A549 (cell line): ENCODE data around the gene STK4. TPM values are rescaled to one million over a fixed set of nuclear protein-coding genes. Genes with fewer than 3 reads are reported as not detected.
A peak's percentile ranks its signal among the peaks of the same experiment; 100 is the strongest.

Experiments used
- ATAC-seq, 2 experiments: fragments of 200-7000 bp in 1 of 2; fragments of >200 bp in 1 of 2; cut with Nextera tagmentation in 1 of 2; cut with Tn5 transposase in 1 of 2; 3 replicates each; pipeline versions ENCODE4 v1.8.0 to v1.9.1; 2018 to 2020; ENCODE audit warnings: mild to moderate bottlenecking in 1 of 2, moderate library complexity in 1 of 2
- CTCF ChIA-PET: fragments of 300-600 bp; sonication (Branson Sonifier 250); formaldehyde crosslinking; extraction: SDS; loops from one replicate; lab custom pipeline; 2021; ENCODE audit warnings: antibody characterized with exemption, inconsistent platforms; lab: Yijun Ruan, JAX
- POLR2A ChIA-PET: fragments of 350-600 bp; formaldehyde crosslinking; extraction: SDS; loops from one replicate; lab custom pipeline; 2021; ENCODE audit warnings: antibody characterized with exemption, inconsistent platforms; lab: Yijun Ruan, JAX
- DNase-seq, 2 experiments: peaks; one replicate each; pipeline versions ENCODE4 v3.0.0 to v3.0.0-alpha.2; 2011 to 2016; ENCODE audit warnings: low read depth in 1 of 2, low spot score in 1 of 2
- FAIRE-seq: peaks from 2 replicates; lab custom pipeline; 2011; peaks lifted over from hg19 to GRCh38; lab: Jason Lieb, UNC
- H3K27ac ChIP-seq, 2 experiments: fragments of >200 bp; sonication (Bioruptor Twin); formaldehyde crosslinking; 3 replicates each; pipeline ENCODE4 v1.5.1; 2016 to 2017
- H3K4me1 ChIP-seq: fragments of >200 bp; sonication (Bioruptor Twin); formaldehyde crosslinking; 3 replicates; pipeline ENCODE4 v1.6.1; 2016
- H3K4me2 ChIP-seq: fragments of >200 bp; sonication (Bioruptor Twin); formaldehyde crosslinking; 3 replicates; pipeline ENCODE4 v1.6.1; 2016
- H3K4me3 ChIP-seq: fragments of >200 bp; sonication (Bioruptor Twin); formaldehyde crosslinking; 3 replicates; pipeline ENCODE4 v1.5.1; 2016
- H3K9me3 ChIP-seq: fragments of >200 bp; sonication (Bioruptor Twin); formaldehyde crosslinking; 3 replicates; pipeline ENCODE4 v1.6.1; 2016
- ATOH8 ChIP-seq: fragments of 250-450 bp; sonication (Bioruptor Pico); IDR thresholded peaks from 2 replicates; pipeline ENCODE4 v1.5.0; 2020; ENCODE audit warnings: low read depth, mild to moderate bottlenecking, moderate library complexity
- BCL3 ChIP-seq: fragments of >200 bp; sonication (Bioruptor Twin); formaldehyde crosslinking; IDR thresholded peaks from 3 replicates; pipeline ENCODE4 v1.6.1; 2016
- CBX8 ChIP-seq: fragments of 200-600 bp; sonication (generic); IDR thresholded peaks from 2 replicates; pipeline ENCODE4 v1.6.1; 2016
- CTCF ChIP-seq: fragments of >200 bp; sonication (Bioruptor Twin); formaldehyde crosslinking; IDR thresholded peaks from 3 replicates; pipeline ENCODE4 v1.5.1; 2016
- FOSB ChIP-seq: fragments of 250-450 bp; sonication (Bioruptor Pico); IDR thresholded peaks from 2 replicates; pipeline ENCODE4 v1.5.0; 2020; ENCODE audit warnings: mild to moderate bottlenecking, moderate library complexity
- FOSL2 ChIP-seq, 2 experiments: fragments of 450-650 bp in 1 of 2; fragments of >200 bp in 1 of 2; sonication (Bioruptor Twin) in 1 of 2; formaldehyde crosslinking; IDR thresholded peaks; 2 replicates each; pipeline versions ENCODE4 v1.5.0 to v1.6.1; 2016 to 2020; ENCODE audit warnings: mild to moderate bottlenecking in 1 of 2, moderate library complexity in 1 of 2
- GATA3 ChIP-seq: IDR thresholded peaks from 2 replicates; pipeline ENCODE4 v1.6.1; 2012; ENCODE audit warnings: borderline replicate concordance
- HEYL ChIP-seq: fragments of 250-450 bp; sonication (Bioruptor Pico); IDR thresholded peaks from 2 replicates; pipeline ENCODE4 v1.8.0; 2021; ENCODE audit warnings: mild to moderate bottlenecking, moderate library complexity
- HOXB13 ChIP-seq: fragments of 250-450 bp; sonication (Bioruptor Pico); IDR thresholded peaks from 2 replicates; pipeline ENCODE4 v1.5.0; 2020; ENCODE audit warnings: low read depth, mild to moderate bottlenecking, moderate library complexity
- JUNB ChIP-seq: fragments of >200 bp; sonication (Bioruptor Twin); formaldehyde crosslinking; IDR thresholded peaks from 2 replicates; pipeline ENCODE4 v1.6.1; 2016
- KDM1A ChIP-seq: fragments of 200-600 bp; sonication (generic); IDR thresholded peaks from 2 replicates; pipeline ENCODE4 v1.6.1; 2016; ENCODE audit warnings: low read depth, mild to moderate bottlenecking
- MAX ChIP-seq: IDR thresholded peaks from 2 replicates; pipeline ENCODE4 v1.6.1; 2012
- MAZ ChIP-seq: fragments of 150-350 bp; IDR thresholded peaks from 2 replicates; pipeline ENCODE4 v1.6.1; 2014; ENCODE audit warnings: antibody characterized with exemption, low read depth, low read length, borderline replicate concordance
- MYC ChIP-seq: IDR thresholded peaks from 2 replicates; pipeline ENCODE4 v1.6.1; 2012; ENCODE audit warnings: mild to moderate bottlenecking, inconsistent platforms, low read length, improper control_type of control experiment, borderline replicate concordance
- NPAS2 ChIP-seq: fragments of 250-450 bp; sonication (Bioruptor Pico); IDR thresholded peaks from 2 replicates; pipeline ENCODE4 v1.8.0; 2022; ENCODE audit warnings: mild to moderate bottlenecking, moderate library complexity, borderline replicate concordance
- POLR2A ChIP-seq: IDR thresholded peaks from 2 replicates; pipeline ENCODE4 v1.6.1; 2012; ENCODE audit warnings: mild to moderate bottlenecking, low read length
- RCOR1 ChIP-seq: fragments of 150-350 bp; IDR thresholded peaks from 2 replicates; pipeline ENCODE4 v1.6.1; 2014; ENCODE audit warnings: antibody characterized with exemption, low read length, low read depth
- REST ChIP-seq: fragments of 200-600 bp; sonication (generic); IDR thresholded peaks from 2 replicates; pipeline ENCODE4 v1.6.1; 2016; ENCODE audit warnings: antibody characterized with exemption, mild to moderate bottlenecking, moderate library complexity
- RFX5 ChIP-seq: fragments of 450-650 bp; IDR thresholded peaks from 2 replicates; pipeline ENCODE4 v1.7.1; 2014; ENCODE audit warnings: antibody characterized with exemption, mild to moderate bottlenecking, moderate library complexity
- TFCP2L1 ChIP-seq: fragments of 250-450 bp; sonication (Bioruptor Pico); IDR thresholded peaks from 2 replicates; pipeline ENCODE4 v1.5.0; 2021; ENCODE audit warnings: mild to moderate bottlenecking
- TP53 ChIP-seq: fragments of 250-450 bp; sonication (Bioruptor Pico); IDR thresholded peaks from 2 replicates; pipeline ENCODE4 v1.5.0; 2021; ENCODE audit warnings: mild to moderate bottlenecking, moderate library complexity
- ZFP36 ChIP-seq: fragments of 450-650 bp; IDR thresholded peaks from 2 replicates; pipeline ENCODE4 v1.6.1; 2014; ENCODE audit warnings: borderline replicate concordance; ENCODE audit not compliant: partially characterized antibody
- WGBS: methylation state at CpG from one replicate; pipeline ENCODE4 v1.1.6; 2017; ENCODE audit errors: missing lambda C conversion rate; 5-methylcytosine and 5-hydroxymethylcytosine counted together
- polyA plus RNA-seq, 4 experiments: library from polyadenylated mRNA; depleted of rRNA in 3 of 4; stranded (reverse); fragments of >200 nt; fragmentation: RNase III in 1 of 4; extraction: RNeasy Plus Mini Kit Qiagen cat#74134 plus additional on column Dnase treatment in 1 of 4; gene quantifications; 2 replicates in 3 of 4; 3 replicates in 1 of 4; pipeline ENCODE4 v1.2.3, GENCODE V29; 2011 to 2017

The STK4 gene
- polyA plus RNA-seq, 2 of the 4 experiments (the other 2 are of a cell fraction): 14.5 to 34.5 TPM

GRCh38 chr20:45041464-45042337 is 75.4 kb downstream of the STK4 start:
- ATAC-seq (no peak), DNase-seq (peak in 1 of 2 experiments; percentile 16), FAIRE-seq (no peak)
- H3K4me1 ChIP-seq: peaks cover 46% of the 10 kb centered on the region
- peak overlapping the region; percentile 36 for H3K4me2 ChIP-seq
- H3K9me3 ChIP-seq: 0 out of 3 replicates have a peak, but pooled peaks cover 3% of the 10 kb centered on the region
- POLR2A ChIA-PET: no interaction called here
- CTCF ChIA-PET: interaction anchor here (0.7 to 7.0 kb wide), 7 partner anchors 9 to 271 kb away, joined by 3 to 197 read pairs (median 27); no protein-coding TSS in a partner anchor
- 46% methylated on average over 5 of the region's 5 CpGs for WGBS
- TF ChIP-seq CBX8 (no peak), KDM1A (no peak), POLR2A (no peak), MYC (no peak), FOSL2 (IDR thresholded peaks at IDR 0.05) (no peak), FOSL2 (CRISPR knock-in tag; IDR thresholded peaks at IDR 0.05) (peak; percentile 36), HEYL (CRISPR knock-in tag) (no peak)
- no peak overlapping the region for H3K4me3 ChIP-seq
- H3K27ac ChIP-seq: no peak overlapping the region

- TF ChIP-seq HOXB13 (CRISPR knock-in tag) (no peak), BCL3 (no peak), POLR2A (no peak), MAZ (no peak), FOSB (CRISPR knock-in tag) (no peak), ATOH8 (CRISPR knock-in tag) (no peak), RCOR1 (no peak), NPAS2 (no peak), ZFP36 (no peak), TP53 (CRISPR knock-in tag) (no peak), MAX (no peak), GATA3 (no peak), RFX5 (no peak), CTCF (no peak), REST (no peak), JUNB (no peak), TFCP2L1 (CRISPR knock-in tag) (no peak)
- 95% methylated on average over 1 of the region's 1 CpG for WGBS
- no peak for FAIRE-seq
- Histone ChIP-seq H3K9me3 (0 out of 3 replicates have a peak, but pooled peaks cover 3% of the 10 kb centered on the region), H3K4me1 (peaks cover 33% of the 10 kb centered on the region), H3K27ac (no peak overlapping the region), H3K4me3 (no peak overlapping the region), H3K4me2 (no peak overlapping the region)
- ChIA-PET CTCF (interaction anchor here (1.0 to 7.0 kb wide), 32 partner anchors 12 to 284 kb away, joined by 3 to 197 read pairs (median 12); partner anchors contain the start of genes KCNS1 and WFDC5), POLR2A (interaction anchor here (1.5 kb wide), 1 partner anchor 53 kb away, joined by 5 read pairs; no protein-coding TSS in a partner anchor)
- DNase-seq: no peak
- no peak for ATAC-seq
These were observed 76.7 kb downstream of the STK4 start for GRCh38 chr20:45042978-45043377.
